Activated naive CD4-positive, alpha-beta T cell (primary cell): ENCODE results near the gene BCDIN3D.

ENCODE experiments used
- DNase-seq, 4 experiments: peaks; one replicate each; lab custom pipeline; 2025; lab: John Stamatoyannopoulos, UW

The BCDIN3D gene

GRCh38 chr12:49797449-49797776, 45.5 kb downstream of the BCDIN3D start:
- no peak for DNase-seq

- DNase-seq, result no peak
Measured at GRCh38 chr12:49796606-49797448, 46.1 kb downstream of the BCDIN3D start.

- no peak for DNase-seq
Measured at GRCh38 chr12:49796155-49796554, 46.8 kb downstream of the BCDIN3D start.

DNA sequence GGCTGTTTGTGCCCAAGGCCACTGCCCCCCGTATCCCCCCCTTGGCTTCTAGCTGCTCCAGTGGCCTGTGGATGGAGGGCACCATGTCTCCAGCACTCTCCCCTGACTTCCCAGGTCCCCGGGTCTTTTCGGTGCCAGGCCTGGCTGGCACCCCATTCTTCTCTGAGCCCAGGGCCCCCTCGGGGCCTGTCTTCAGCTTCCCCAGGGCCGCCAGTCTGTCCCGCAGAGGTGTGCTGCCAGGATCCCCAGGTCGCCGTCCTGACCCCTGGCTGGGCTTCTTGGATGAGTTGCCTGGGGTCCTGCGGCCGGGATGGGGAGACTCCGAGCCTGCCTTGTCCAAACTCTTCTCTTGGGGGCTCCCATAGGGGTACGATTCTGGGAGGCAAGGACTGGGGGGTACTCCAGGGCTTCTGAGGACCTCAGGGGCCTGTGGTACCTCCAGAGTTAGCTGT, 47.2 kb downstream of the BCDIN3D start:
- DNase-seq, result no peak

DNA sequence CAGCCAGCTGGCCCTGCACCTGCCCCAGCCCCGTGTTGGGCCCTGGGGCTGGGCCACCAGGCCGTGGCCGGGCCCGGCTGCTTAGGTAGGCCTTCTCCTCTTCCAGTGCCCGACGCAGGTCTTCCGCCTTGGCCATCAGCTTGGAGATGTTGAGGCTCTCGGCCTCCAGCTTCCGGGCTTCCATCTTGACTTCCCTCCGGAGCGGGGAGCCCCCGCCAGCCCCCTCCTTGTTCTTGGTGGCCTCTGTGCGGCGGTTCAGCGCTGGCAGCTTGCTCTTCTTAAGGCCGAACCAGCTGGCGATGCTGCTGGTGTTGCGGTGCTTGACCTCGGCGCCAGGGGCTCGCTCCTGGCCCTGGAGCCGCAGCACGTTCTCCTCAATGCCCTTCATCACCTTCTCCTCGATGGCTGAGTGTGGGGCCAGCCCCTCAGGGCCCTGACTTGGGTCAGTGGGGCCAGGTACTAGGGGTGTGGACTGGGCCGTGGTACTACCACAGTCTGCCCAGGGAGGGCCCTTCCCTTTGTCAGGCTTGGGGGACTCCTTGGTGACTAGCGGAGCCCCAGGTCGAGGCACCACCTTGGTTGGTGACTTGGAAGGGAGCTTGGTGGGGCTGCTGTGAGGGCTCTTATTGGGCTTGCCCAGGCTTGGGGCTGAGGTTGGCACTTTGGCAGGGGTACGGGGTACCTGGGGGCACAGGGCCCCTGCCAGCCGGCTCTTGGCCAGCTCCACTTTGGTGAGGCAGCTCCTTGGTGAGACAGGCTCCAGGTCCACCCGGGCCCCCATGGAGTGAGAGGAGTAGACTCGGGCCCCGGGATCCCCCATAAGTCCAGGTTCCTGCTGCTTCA, 47.9 kb downstream of the BCDIN3D start:
- DNase-seq, result no peak

- DNase-seq, result no peak
Measured at GRCh38 chr12:49794021-49794420, 48.9 kb downstream of the BCDIN3D start.

DNA sequence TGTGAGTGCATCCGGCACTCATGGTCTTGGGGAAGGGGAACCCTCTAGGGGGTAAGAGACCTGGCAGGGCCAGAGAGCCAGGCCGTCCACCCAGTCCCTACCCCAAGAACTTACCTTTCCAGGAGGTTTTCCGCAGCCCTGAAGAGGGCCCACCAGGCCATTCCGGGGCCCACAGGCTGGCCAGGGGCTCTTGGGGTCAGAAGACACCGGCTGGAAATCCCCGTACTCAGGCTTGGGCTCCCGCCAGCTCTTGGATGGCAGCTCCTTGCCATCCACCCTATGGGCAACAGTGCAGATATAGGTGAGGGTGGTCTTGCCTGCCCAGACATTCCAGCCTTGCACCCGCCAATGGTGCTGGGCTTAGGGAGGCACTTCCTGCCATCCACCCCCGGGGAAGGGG, 49.3 kb downstream of the BCDIN3D start:
- no peak for DNase-seq

- no peak for DNase-seq
Measured at GRCh38 chr12:49792976-49793580, 49.8 kb downstream of the BCDIN3D start.

GRCh38 chr12:49792181-49792970, 50.5 kb downstream of the BCDIN3D start:
- DNase-seq, result no peak

GRCh38 chr12:49791700-49792099, 51.2 kb downstream of the BCDIN3D start:
- no peak for DNase-seq

- no peak for DNase-seq
Measured at GRCh38 chr12:49790741-49791555, 52.0 kb downstream of the BCDIN3D start.

- no peak for DNase-seq
Measured at GRCh38 chr12:49789992-49790391, 52.9 kb downstream of the BCDIN3D start.

- no peak for DNase-seq
Measured at GRCh38 chr12:49787672-49788071, 55.2 kb downstream of the BCDIN3D start.
